HFF-Myc (cell line): Measurements from ENCODE around the gene ITPRIPL2.

Source experiments
- DNase-seq: peaks from one replicate; pipeline ENCODE4 v3.0.0-alpha.2; 2011; ENCODE audit warnings: low read depth; ENCODE audit errors: extremely low read depth
- H3K4me3 ChIP-seq: replicated peaks from 2 replicates; pipeline ENCODE4 v1.5.1; 2011; ENCODE audit warnings: low read depth, mild to moderate bottlenecking, control low read depth, low read length
- CTCF ChIP-seq: IDR thresholded peaks from 2 replicates; pipeline ENCODE4 v1.5.1; 2012; ENCODE audit warnings: mild to moderate bottlenecking, low read depth, low read length, control low read depth; ENCODE audit errors: missing control alignments

Gene ITPRIPL2

GRCh38 chr16:19126300-19126699, 12.5 kb downstream of the ITPRIPL2 start:
- TF ChIP-seq CTCF, result no peak
- H3K4me3 ChIP-seq, result no peak overlapping the region
- DNase-seq, result no peak

GRCh38 chr16:19127205-19127604, 13.4 kb downstream of the ITPRIPL2 start:
- DNase-seq, result no peak
- no peak for TF ChIP-seq CTCF
- no peak overlapping the region for H3K4me3 ChIP-seq

- DNase-seq, result no peak
- H3K4me3 ChIP-seq, result no peak overlapping the region
- no peak for TF ChIP-seq CTCF
Observed at GRCh38 chr16:19127674-19128131, 13.9 kb downstream of the ITPRIPL2 start.

GRCh38 chr16:19128454-19129200, 14.9 kb downstream of the ITPRIPL2 start:
- no peak overlapping the region for H3K4me3 ChIP-seq
- DNase-seq, result no peak
- no peak for TF ChIP-seq CTCF

GRCh38 chr16:19130385-19130784, 16.6 kb downstream of the ITPRIPL2 start:
- H3K4me3 ChIP-seq, result no peak overlapping the region
- TF ChIP-seq CTCF, result no peak
- DNase-seq, result no peak

GRCh38 chr16:19130852-19131824, 17.4 kb downstream of the ITPRIPL2 start:
- TF ChIP-seq CTCF, result no peak
- peak; percentile 94 for DNase-seq

More at GRCh38 chr16:19130852-19131824, 17.4 kb downstream of the ITPRIPL2 start:
- H3K4me3 ChIP-seq, result peak overlapping the region; percentile 20
